ENCODE measurements around the gene SLC6A2.

The SLC6A2 gene

DNA sequence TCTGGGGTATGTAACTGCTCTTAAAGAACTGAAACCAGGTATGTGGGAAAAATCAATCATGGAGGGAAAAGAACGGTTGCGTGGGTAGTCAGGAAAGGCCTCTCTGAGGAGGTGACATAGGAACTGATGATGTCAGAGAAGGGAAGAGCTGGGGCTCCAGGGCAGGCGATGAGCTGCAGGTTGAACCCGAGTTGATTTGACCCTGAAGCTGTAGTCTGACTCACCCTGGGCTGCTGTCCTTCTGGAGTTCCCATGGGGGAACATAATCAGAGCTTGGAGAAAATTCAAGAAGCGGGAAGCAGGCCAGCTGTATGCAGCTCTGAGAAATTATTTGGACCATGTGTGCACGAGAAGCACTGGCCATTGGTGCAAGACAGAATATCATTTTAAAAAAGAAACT, 16.7 kb downstream of the SLC6A2 start:
- DNase-seq (ENCODE audit: low spot score), result no peak

DNA sequence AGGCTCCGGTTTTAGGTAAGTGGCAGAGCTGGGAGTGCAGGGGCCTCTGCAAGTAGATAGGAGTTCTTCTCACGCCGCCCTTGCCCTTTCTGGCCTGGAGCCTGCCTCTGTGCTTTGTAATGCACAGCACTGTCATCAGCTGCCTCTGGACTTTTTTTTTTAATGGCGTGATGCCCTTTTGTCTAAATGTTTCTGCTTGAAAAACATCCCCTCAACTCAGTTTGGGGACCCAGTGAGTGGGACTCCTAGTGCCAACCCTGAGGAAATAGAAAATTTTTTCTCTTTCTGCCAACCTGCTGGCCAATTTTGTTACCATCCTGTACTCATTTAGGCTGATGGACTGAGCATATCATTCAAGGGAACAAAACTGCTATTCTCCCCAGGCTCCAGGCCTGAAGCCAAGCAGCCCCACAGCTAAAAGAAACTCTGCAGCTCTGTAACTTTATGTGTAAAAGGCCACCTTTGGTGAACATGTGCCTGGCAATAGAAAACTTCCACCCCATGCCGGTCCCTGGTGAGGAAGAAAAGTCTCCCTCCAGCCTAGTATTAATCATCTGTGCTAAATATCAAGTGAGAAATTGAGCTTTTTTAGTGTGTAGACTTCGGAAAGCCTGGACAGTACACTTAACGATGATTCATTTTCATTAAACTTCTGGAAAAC, 22.5 kb downstream of the SLC6A2 start:
- DNase-seq (ENCODE audit: low spot score), result no peak

DNA sequence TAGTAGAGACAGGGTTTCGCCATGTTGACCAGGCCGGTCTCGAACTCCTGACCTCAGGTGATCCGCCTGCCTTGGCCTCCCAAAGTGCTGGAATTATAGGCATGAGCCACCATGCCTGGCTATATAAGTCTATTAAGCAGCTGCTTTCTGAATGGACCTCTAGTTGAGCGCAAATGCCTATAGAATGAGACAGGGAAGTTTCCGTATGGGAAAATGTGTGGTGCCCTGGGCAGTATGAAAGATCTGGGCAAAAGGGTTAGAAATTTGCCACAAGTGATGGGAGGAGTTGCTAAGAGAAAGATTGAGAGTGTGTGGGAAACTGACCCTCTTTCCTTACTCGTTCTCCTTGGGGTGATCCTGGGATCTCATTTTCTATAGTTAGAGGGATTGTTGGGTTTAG, 26.3 kb downstream of the SLC6A2 start:
- DNase-seq (ENCODE audit: low spot score), result no peak

DNA sequence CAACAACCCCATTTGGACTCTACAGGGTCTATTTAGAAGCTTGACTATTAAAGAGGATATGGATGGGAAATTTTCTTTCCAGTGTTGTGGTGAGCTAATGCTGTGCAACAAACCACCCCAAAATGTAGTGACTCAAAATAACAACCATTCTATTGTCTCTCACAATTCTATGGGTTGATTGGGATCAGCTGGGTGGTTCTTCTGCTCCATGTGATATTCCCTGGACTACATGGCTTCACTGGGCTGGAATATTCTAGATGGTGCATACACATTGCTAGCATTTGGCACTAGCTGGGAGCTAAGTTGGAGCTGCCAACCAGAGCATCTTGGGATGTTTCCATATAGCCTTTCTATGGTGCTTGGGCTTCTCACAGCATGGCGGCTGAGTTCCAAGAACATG, 30.2 kb downstream of the SLC6A2 start:
- no peak for DNase-seq (ENCODE audit: low spot score)

DNA sequence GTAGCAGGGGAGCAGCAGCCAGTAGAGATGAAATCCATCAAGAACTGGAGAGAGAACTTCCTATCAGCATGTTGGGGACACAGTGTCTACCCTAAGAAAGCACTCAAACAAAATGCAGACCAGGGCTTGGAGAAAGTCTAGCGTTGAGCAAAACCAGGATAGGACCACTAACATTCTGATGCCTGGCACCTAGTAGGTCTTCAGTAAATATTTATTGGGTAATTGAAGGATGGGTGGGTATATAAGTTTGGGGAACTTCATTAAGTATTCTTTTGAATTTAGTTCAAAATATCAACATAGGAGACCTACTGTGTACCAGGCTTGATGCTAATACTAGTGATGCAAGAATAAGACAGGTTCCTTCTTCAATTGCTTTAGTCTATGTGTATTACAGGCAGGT, 30.9 kb downstream of the SLC6A2 start:
- no peak for DNase-seq (ENCODE audit: low spot score)

DNA sequence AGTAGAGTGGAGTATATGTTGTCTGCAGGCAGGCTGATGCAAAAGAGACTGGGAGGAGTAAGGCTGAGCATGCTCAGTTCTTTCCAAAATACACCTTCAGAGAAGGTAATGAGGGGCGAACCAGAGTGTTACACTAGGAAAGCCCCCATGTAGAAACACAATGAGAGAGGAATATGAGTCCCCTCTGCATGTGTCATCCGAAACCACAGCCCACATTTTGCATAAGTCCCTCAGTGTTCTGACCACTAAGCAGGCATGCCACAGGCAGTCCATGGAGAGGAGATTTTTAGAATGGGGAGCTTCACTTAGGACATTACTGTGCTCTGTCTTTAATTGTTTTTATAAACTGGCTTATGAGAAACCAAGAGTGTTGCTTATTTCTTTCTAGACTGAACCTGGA, 32.0 kb downstream of the SLC6A2 start:
- DNase-seq (ENCODE audit: low spot score), result no peak

DNA sequence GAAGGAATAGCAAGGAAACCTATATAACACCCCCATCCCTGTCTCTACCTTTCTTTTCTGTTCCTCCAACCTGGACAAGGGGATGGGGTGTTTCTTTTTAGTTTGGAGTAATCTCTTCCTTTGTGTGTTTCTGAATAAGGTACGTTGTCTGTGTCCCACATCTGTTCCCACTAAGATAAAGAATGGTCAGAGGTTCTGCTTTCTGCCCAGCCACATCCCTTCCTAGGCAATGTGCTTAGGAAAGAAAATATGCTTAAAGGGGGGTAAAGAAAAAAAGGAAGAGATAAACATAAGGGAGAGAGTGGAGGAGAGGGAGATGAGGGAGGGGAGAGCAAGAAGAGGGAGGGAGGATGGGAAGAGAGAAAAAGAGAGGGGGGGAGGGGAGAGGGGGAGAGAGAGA, 35.1 kb downstream of the SLC6A2 start:
- no peak for DNase-seq (ENCODE audit: low spot score)

DNA sequence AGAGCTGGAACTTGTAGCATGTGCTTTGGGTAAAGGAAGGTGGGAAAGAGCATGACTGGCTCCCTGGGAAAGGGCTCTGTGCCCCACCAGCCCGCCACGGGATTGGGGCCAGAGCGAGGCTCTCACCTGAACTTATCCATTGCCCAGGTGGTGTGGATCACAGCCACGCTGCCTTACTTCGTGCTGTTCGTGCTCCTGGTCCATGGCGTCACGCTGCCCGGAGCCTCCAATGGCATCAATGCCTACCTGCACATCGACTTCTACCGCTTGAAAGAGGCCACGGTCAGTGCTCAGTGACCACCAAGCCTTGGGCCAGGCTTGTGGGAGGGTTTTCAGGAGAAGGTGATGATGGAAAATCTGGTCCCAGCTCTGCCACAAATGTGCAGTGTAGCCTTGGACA, 36.0 kb downstream of the SLC6A2 start:
- DNase-seq (ENCODE audit: low spot score), result no peak

DNA sequence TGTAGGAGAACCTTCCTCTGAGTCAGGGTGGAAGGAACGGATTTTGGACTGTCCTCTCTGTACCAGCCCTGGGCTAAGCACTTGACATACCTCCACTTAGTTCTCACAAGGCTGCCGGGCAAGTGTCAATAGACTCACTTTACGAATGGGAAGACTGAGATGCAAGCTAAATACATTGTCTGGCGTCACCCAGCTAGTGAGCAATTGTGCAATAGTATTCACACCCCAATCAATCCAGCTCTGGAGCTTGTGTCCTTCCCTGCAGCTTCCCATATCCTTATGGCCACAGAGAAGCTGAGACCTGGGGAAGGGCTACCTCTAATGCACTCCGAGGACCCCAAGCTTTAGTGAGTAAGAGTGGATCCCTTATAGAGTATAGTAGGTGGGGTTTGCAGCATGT, 39.8 kb downstream of the SLC6A2 start:
- no peak for DNase-seq (ENCODE audit: low spot score)

DNA sequence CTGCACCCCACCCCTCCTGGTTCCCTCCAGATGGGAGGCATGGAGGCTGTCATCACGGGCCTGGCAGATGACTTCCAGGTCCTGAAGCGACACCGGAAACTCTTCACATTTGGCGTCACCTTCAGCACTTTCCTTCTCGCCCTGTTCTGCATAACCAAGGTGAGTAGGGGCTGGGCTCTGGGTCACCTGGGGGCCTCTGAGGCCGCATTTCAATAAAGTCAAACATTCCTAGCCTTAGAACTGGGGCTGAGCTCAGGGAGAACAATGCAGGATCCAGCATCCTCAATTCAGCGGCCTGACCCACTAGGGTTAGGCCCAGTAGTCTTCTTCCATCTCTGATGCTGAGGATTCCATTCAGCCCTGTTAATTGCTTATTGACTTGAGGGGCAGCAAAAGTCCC, 42.1 kb downstream of the SLC6A2 start:
- no peak for DNase-seq (ENCODE audit: low spot score)

DNA sequence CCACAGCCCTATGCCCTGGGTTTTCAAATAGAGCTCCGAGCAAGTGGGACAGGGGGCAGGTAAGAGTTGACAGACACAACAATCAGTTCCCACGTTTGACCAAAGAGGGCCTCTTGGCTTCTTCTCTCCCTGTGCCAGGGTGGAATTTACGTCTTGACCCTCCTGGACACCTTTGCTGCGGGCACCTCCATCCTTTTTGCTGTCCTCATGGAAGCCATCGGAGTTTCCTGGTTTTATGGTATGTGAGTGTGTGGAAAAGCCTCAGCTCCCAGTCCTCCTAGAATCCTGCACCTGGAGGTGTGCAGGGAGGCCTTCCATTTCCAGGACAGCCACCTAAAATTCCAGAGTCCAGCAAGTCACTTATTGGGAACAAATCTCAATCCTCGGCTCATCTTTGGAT, 42.5 kb downstream of the SLC6A2 start:
- DNase-seq (ENCODE audit: low spot score), result no peak

DNA sequence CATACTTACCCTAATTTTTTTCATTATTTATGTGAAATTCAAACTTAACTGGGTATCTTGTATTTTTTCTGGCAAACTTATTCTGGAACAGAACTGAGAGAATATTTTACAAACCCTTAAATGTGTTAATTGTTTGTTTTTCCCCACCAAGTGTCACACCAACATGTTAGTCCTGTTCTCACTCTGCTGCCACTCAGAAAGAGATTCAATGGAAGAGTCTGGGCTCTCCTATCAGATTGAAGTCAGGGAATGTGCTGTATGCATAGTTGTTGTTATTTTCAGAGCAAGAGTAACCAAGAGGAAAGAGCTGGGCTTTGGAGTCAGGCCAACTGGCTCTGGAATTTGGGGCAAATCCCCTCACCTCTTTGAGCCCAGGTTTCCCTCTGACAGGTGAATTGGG, 43.2 kb downstream of the SLC6A2 start:
- no peak for DNase-seq (ENCODE audit: low spot score)

DNA sequence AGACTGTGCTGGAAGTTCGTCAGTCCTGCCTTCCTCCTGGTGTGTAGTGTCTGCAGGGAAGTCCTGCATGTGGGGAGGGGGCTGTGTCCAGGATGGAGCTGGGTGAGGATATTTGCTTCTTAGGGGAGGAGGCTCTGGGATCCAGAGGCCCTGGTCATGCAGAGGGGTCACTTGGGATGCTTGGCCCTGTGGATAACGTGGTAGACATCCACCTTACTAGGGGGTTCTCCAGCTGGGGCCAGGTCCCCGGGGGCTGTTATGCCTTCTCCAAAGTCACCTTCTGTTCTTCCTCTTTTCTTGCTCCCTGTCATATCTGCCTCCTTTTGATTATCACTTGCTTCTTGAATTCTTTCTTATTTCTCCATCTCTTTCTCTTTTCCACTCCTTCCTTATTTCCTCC, 43.8 kb downstream of the SLC6A2 start:
- DNase-seq (ENCODE audit: low spot score), result no peak

DNA sequence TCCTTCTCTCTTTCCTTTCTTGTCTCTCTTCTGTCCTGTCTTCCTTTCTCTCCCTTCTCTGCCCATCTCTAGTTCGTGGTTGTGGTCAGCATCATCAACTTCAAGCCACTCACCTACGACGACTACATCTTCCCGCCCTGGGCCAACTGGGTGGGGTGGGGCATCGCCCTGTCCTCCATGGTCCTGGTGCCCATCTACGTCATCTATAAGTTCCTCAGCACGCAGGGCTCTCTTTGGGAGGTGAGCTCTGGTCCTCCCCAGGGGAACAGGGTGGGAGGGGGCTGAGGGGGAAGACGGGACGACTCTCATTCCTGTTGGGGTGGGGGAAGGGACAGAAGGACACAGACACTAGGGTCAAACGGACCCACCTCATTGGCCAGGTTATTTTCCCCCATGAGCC, 44.3 kb downstream of the SLC6A2 start:
- DNase-seq (ENCODE audit: low spot score), result no peak

DNA sequence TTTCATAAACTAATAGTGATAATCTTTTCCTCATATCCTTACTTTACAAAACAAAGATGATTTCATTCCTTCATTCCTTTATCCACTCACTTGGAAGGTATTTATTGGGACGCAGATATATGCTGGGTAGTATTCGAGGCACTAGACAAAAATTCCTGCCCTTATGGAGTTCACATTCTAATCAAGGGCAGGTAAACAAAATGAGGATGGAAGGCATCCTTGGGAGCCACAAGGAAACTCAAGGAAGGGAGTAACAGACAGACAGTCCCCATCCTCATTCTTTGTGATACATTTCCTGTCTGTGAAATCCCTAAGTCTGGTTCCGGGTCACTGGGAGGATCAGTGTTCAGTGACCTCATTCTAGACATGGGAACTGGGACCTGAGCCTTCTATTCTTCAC, 45.2 kb downstream of the SLC6A2 start:
- no peak for DNase-seq (ENCODE audit: low spot score)

DNA sequence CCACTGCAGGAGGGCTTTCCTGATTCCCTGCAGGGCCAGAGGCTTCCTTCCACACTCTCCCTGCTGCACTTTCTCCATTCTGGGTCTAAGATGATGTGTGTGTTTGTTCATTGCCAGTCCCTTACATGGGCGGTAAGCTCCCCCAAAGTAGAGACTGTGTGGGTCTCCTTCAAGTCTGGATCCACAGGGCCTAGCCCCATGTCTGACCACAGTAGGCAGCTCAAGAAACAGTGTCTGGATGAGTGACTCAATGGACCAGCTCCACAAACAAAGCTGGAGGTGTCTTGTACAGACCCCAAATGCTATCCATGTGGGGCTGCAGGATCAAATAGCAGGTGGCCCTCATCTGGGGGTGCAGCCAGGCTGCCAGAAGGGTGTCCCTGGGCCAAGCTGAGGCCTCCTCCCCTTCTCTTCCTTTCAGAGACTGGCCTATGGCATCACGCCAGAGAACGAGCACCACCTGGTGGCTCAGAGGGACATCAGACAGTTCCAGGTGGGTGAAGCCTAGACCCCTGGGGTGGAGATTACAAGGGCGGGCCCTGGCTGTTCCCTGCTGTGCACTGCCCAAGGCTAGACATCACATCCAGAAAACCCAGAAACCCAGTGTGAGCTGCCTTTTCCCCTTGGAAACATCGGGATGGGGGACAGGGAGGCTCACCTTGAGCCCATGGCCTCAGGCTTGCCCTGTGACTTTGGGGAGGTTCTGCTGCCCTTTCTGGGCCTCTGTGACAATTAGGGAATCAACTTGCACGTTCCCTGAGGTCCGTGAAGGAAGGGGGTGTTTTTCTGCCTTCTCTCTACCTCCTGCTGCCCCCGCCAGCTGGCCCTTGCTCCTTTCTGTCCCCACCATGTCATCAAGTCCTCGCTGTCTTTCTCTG, 45.9 kb downstream of the SLC6A2 start:
- no peak for DNase-seq (ENCODE audit: low spot score)

DNA sequence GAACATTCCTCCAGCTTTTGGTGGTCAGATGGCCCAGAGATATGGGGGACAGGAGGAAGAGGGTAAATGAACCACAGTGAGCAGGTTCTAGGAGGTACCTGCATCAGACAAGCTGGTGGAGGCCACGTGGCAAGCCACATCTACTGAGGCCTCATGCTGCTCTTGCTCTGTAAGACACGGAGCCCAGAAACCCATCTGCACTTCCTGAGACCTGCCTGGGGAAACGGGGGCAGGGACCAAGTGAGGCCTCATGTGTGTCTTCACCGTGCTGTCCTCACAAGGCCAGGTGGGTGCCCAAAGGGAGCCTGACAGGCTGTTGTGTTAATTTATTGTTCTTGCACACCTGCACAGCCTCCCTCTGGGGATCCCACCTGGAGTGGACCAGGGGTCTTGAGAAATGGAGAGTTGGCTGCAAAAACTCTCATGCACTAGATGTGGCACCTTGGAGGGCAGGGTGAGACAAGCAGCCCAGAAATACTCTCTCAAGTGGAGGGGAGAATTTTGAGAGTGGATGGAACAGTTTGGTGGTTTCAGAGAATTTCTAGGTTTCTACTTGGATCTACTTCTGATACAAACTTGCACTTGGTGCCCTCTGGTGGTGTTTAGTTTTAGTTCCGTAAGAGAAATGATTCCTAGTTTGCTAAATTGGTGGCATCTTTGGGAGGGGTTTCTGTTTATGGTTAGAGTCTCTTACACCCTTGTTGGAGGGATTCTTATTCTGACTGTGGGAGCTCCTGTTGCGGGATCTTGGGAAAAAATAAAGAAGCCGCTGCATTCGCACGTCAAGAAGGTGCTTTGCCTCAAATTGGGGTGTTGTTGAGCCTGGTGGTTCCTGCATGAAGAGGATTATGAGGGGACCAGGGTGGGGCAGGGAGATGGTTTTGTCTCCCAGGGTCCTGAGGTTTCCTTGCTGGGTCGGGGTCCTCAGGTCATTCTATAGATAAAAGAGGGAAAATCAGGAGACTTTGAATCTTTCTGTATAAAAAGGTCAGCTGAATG, 47.5 kb downstream of the SLC6A2 start:
- DNase-seq (ENCODE audit: low spot score), result peak; percentile 15

DNA sequence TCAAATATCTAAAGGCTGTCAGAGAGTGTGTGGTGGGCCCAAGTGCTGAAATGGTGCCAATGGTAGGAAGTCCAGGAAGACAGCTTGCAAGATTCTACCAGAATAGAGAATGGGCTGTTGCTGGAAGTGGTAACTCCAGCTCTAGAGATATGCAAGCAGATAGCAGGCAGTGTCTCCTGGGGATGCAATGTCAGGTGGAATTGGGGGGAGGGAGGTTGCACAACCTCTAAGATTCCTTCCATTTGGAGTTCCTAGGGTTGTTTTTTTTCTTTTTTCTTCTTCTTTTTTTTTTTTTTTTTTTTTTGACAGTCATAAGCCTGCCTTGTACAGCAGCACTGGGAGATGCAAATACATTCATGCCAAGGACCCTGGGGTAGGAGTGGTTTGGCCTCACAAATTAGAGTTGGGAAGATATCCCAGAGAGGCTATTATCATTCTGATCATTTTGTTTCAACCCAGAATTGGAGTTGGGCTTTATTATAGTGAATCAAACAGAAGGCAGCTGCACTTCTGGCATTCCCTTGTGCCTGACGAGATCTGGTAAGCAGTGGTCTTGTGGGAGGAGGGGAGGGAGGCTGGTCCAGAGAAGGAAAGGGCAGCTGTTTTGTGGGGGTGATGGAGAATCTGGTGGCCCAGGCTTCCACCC, 51.1 kb downstream of the SLC6A2 start:
- DNase-seq (ENCODE audit: low spot score), result no peak

DNA sequence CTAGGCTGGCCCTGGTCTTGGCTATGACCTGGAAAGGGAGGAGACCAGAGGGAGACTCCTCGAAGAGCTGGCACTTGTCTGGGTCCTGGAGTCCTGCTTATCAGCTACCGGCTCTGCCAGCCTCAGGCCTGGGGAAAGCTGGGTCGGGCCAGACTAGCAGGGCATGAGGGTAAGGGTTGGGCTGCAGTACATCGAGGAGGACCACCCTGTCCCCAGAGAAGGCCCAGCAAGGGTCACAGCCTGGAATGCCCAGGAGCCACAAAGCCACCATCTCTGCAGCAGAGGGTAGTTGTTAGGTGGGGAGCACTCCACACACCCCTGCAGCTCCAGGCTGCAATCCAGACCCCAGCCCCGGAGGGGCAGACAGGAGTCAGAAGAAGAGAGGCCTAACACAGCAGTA, 54.0 kb downstream of the SLC6A2 start:
- no peak for DNase-seq (ENCODE audit: low spot score)

DNA sequence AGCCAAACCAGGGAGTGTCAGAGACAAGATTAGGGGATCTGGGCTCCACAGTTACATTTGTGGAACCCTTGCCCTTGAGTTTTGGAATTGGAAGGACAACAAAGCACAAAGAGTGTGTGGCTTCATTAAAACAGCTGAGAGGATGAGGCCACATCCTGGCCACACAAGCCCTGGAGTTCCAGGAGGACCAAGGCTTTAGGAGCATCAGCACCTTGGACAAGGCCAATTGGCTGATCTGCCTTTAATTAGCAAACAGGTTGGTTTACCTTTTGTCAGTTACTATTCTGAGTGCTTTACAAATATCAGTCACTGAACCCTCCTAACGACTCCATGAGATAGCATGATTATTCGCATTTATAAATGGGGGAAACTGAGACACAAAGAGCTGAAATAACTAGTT, 54.7 kb downstream of the SLC6A2 start:
- DNase-seq (ENCODE audit: low spot score), result no peak

DNA sequence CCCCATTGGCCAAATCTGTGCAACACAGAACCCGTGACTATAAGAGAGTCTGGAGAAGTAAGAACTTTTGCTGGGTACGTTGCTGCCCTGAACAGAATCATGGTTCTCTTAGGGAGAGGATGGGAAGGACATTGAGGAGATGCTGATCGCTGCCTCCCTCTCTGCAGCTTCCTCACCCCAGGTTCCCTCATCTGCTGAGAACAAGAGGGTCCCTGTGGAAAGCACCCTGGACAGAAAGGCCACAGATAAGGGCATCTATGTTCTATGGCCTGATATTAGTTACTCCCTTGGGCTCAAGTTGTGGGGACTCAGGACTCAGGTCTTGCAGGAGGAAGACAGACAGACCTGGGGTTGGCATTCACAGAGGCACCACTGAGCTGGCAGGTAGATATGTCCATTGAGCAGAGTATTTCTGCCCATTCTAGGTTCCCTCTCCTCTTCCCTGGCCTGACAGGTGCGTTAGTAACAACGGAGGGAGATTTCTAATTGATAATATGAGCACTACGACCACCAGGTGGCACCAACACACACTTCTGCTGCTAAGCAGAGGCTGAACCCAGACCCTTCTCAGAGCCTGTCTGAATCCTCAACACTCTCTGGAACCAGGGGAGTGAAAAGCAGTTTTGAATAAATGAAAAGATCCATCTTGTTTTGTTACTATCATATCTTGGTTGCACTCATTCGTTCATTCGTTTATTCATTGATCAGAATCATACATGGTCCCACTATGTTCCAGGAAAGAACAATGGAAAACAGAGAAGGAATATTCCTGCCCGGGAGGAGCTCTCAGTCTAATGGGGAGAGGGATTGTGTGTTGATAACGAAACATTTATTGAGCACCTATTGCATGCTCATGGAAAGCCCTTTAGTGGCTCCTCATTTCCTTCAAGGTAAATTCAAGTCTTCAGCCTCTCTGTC, 56.4 kb downstream of the SLC6A2 start:
- peak; percentile 56 for DNase-seq (ENCODE audit: low spot score)
